ENCODE results near the gene FCN2. TPM values are rescaled to one million over a fixed set of nuclear protein-coding genes. Genes with fewer than 3 reads are reported as not detected.

Gene FCN2
- total RNA-seq, 1 experiment from 2014 or later: not detected

- H3K27ac ChIP-seq (ENCODE audit: low read depth, low read length): no peak overlapping the region
- POLR2A ChIA-PET: no interaction called here
- ATAC-seq: no peak
- H3K9me3 ChIP-seq (ENCODE audit: control insufficient read depth in 1 of 2, insufficient read depth in 1 of 2, low read depth in 1 of 2, low read length in 2 of 2): peaks cover 0 to 3% of the 10 kb centered on the region in 2 experiments; a peak in 1 of 4 replicates
- H3K4me2 ChIP-seq (ENCODE audit: low read length): no peak overlapping the region
- CTCF ChIA-PET: no interaction called here
- H3K9ac ChIP-seq (ENCODE audit: low read length): no peak overlapping the region
- H3K4me3 ChIP-seq (replicated peaks in 1 of 2; ENCODE audit: low read depth in 1 of 2, low read length in 2 of 2): no peak overlapping the region
- RAD21 ChIA-PET (ENCODE audit: low non-redundant PET in 1 of 2, low total read pairs in 2 of 2, uncharacterized antibody in 2 of 2, unreplicated experiment in 2 of 2): no interaction called here
- no TSS peak for BruUV-seq (replicated peaks)
- intact Hi-C loops (cut with micrococcal nuclease): no loop called here
- no peak overlapping the region for H2AFZ ChIP-seq (ENCODE audit: low read depth, low read length, poor library complexity, severe bottlenecking)
- H3K9me2 ChIP-seq (ENCODE audit: insufficient read depth): no peaks in the 10 kb centered on the region
- DNase-seq (ENCODE audit: low read depth, low spot score): no peak
- TF ChIP-seq SIN3A (IDR thresholded peaks at IDR 0.05; ENCODE audit: low read depth) (no peak), EZH2 (IDR thresholded peaks at IDR 0.05) (no peak), ATF3 (IDR thresholded peaks at IDR 0.05) (no peak), YY1 (IDR thresholded peaks at IDR 0.05; ENCODE audit: extremely low read depth, insufficient replicate concordance, low read depth, low read length) (no peak), JUND (IDR thresholded peaks at IDR 0.05) (no peak), RAD21 (IDR thresholded peaks at IDR 0.05; ENCODE audit: low read depth) (no peak), CBX3 (IDR thresholded peaks at IDR 0.05; ENCODE audit: low read depth) (no peak), MAX (IDR thresholded peaks at IDR 0.05) (no peak), ZBTB33 (IDR thresholded peaks at IDR 0.05; ENCODE audit: extremely low read depth, insufficient replicate concordance, low read length) (no peak)
- H4K20me1 ChIP-seq (ENCODE audit: insufficient read depth): no peaks in the 10 kb centered on the region
- H3K79me2 ChIP-seq (ENCODE audit: insufficient read depth, low read length): no peaks in the 10 kb centered on the region
- H3K36me3 ChIP-seq (ENCODE audit: control insufficient read depth in 1 of 2, insufficient read depth in 2 of 2, low read length in 2 of 2): no peaks in the 10 kb centered on the region
- peaks cover 0 to under 1% of the 10 kb centered on the region in 2 experiments; a peak in 1 of 4 replicates for H3K4me1 ChIP-seq (ENCODE audit: control insufficient read depth in 1 of 2, insufficient read depth in 2 of 2, low read length in 2 of 2)
- peaks cover 26% of the 10 kb centered on the region for H3K27me3 ChIP-seq (ENCODE audit: insufficient read depth, low read length)
These were observed 27.5 kb upstream of the FCN2 start for GRCh38 chr9:134852906-134853654.
